Measurements from ENCODE around the gene RNF34. TPM values are rescaled to one million over a fixed set of nuclear protein-coding genes. Genes with fewer than 3 reads are reported as not detected.
A peak's percentile ranks its signal among the peaks of the same experiment; 100 is the strongest.

Gene RNF34
- total RNA-seq, 1 experiment from 2014 or later = 43.7 TPM

GRCh38 chr12:121467638-121468498 lies 68.0 kb downstream of the RNF34 start:
- Histone ChIP-seq H3K4me1 (replicated peaks; ENCODE audit: insufficient read depth) (peaks cover 8% of the 10 kb centered on the region), H3K9me2 (ENCODE audit: insufficient read depth) (no peaks in the 10 kb centered on the region), H3F3A (ENCODE audit: insufficient read depth, low read depth) (peaks cover 12% of the 10 kb centered on the region), H3K79me2 (ENCODE audit: low read depth) (peaks cover 30% of the 10 kb centered on the region), H3K27ac (no peak overlapping the region), H3K36me3 (ENCODE audit: low read depth) (no peaks in the 10 kb centered on the region), H4K20me1 (ENCODE audit: insufficient read depth) (peaks cover 12% of the 10 kb centered on the region), H3K4me3 (peak overlapping the region; percentile 50; the same call in 1 of the 2 replicates), H3K9me3 (ENCODE audit: insufficient read depth, low read depth) (no peaks in the 10 kb centered on the region), H3K27me3 (ENCODE audit: insufficient read depth, low read depth) (no peaks in the 10 kb centered on the region), H2AFZ (no peak overlapping the region), H3K4me2 (peak overlapping the region; percentile 73)
- no TSS peak for BruUV-seq (replicated peaks)
- intact Hi-C loops (cut with micrococcal nuclease; ENCODE audit: unreplicated experiment) = no loop called here
- no peak for DNase-seq
- TF ChIP-seq CTCF (conservative IDR thresholded peaks at IDR 0.05) = no peak
- no peak for TF ChIP-seq EZH2 (IDR thresholded peaks at IDR 0.05; ENCODE audit: low read depth)
- CTCF ChIA-PET = interaction anchor here (0.6 to 1.6 kb wide), 2 partner anchors 25 to 190 kb away, joined by 3 to 11 read pairs; no protein-coding TSS in a partner anchor
- POLR2A ChIA-PET (ENCODE audit: unreplicated experiment) = no interaction called here

GRCh38 chr12:121468499-121468801 lies 68.5 kb downstream of the RNF34 start:
- POLR2A ChIA-PET (ENCODE audit: unreplicated experiment) = no interaction called here
- intact Hi-C loops (cut with micrococcal nuclease; ENCODE audit: unreplicated experiment) = no loop called here
- no peak overlapping the region for H3K4me2 ChIP-seq
- no peak for DNase-seq
- no TSS peak for BruUV-seq (replicated peaks)
- H3F3A ChIP-seq (ENCODE audit: insufficient read depth, low read depth) = peaks cover 12% of the 10 kb centered on the region
- no peaks in the 10 kb centered on the region for H3K36me3 ChIP-seq (ENCODE audit: low read depth)
- H3K9me3 ChIP-seq (ENCODE audit: insufficient read depth, low read depth) = no peaks in the 10 kb centered on the region
- no peaks in the 10 kb centered on the region for H3K9me2 ChIP-seq (ENCODE audit: insufficient read depth)
- CTCF ChIA-PET = interaction anchor here (0.6 to 1.6 kb wide), 2 partner anchors 25 to 190 kb away, joined by 3 to 11 read pairs; no protein-coding TSS in a partner anchor
- H3K27ac ChIP-seq = no peak overlapping the region
- H4K20me1 ChIP-seq (ENCODE audit: insufficient read depth) = peaks cover 12% of the 10 kb centered on the region
- H3K4me1 ChIP-seq (replicated peaks; ENCODE audit: insufficient read depth) = peaks cover 8% of the 10 kb centered on the region
- no peak for TF ChIP-seq CTCF (conservative IDR thresholded peaks at IDR 0.05)
- no peak for TF ChIP-seq EZH2 (IDR thresholded peaks at IDR 0.05; ENCODE audit: low read depth)
- no peak overlapping the region for H2AFZ ChIP-seq
- H3K27me3 ChIP-seq (ENCODE audit: insufficient read depth, low read depth) = no peaks in the 10 kb centered on the region
- no peak overlapping the region for H3K4me3 ChIP-seq
- peaks cover 27% of the 10 kb centered on the region for H3K79me2 ChIP-seq (ENCODE audit: low read depth)

GRCh38 chr12:121470751-121471150 lies 70.8 kb downstream of the RNF34 start:
- Histone ChIP-seq H3K4me2 (no peak overlapping the region), H3K9me2 (ENCODE audit: insufficient read depth) (no peaks in the 10 kb centered on the region), H3K36me3 (ENCODE audit: low read depth) (no peaks in the 10 kb centered on the region), H3K79me2 (ENCODE audit: low read depth) (peaks cover 5% of the 10 kb centered on the region), H3K4me1 (replicated peaks; ENCODE audit: insufficient read depth) (peaks cover 3% of the 10 kb centered on the region), H4K20me1 (ENCODE audit: insufficient read depth) (no peaks in the 10 kb centered on the region), H3F3A (ENCODE audit: insufficient read depth, low read depth) (peaks cover 12% of the 10 kb centered on the region), H2AFZ (no peak overlapping the region), H3K27me3 (ENCODE audit: insufficient read depth, low read depth) (no peaks in the 10 kb centered on the region), H3K27ac (no peak overlapping the region), H3K4me3 (no peak overlapping the region), H3K9me3 (ENCODE audit: insufficient read depth, low read depth) (no peaks in the 10 kb centered on the region)
- ChIA-PET POLR2A (ENCODE audit: unreplicated experiment) (no interaction called here), CTCF (no interaction called here)
- no peak for TF ChIP-seq EZH2 (IDR thresholded peaks at IDR 0.05; ENCODE audit: low read depth)
- no peak for TF ChIP-seq CTCF (conservative IDR thresholded peaks at IDR 0.05)
- DNase-seq = no peak
- intact Hi-C loops (cut with micrococcal nuclease; ENCODE audit: unreplicated experiment) = no loop called here
- no TSS peak for BruUV-seq (replicated peaks)
